ENCODE data around the gene GLYATL2. TPM values are rescaled to one million over a fixed set of nuclear protein-coding genes. Genes with fewer than 3 reads are reported as not detected.
A peak's percentile ranks its signal among the peaks of the same experiment; 100 is the strongest.

The GLYATL2 gene
- total RNA-seq, 1 experiment from 2014 or later = not detected

- H3K9me3 ChIP-seq (ENCODE audit: insufficient read depth, low read depth) = no peaks in the 10 kb centered on the region
- no peak for TF ChIP-seq EZH2 (IDR thresholded peaks at IDR 0.05; ENCODE audit: low read depth)
- TF ChIP-seq CTCF (conservative IDR thresholded peaks at IDR 0.05) = no peak
- H4K20me1 ChIP-seq (ENCODE audit: insufficient read depth) = no peaks in the 10 kb centered on the region
- no peaks in the 10 kb centered on the region for H3K4me1 ChIP-seq (replicated peaks; ENCODE audit: insufficient read depth)
- H2AFZ ChIP-seq = no peak overlapping the region
- no peaks in the 10 kb centered on the region; the same call in 1 of the 2 replicates for H3K9me2 ChIP-seq (ENCODE audit: insufficient read depth)
- no peaks in the 10 kb centered on the region for H3K36me3 ChIP-seq (ENCODE audit: low read depth)
- no peak overlapping the region for H3K4me3 ChIP-seq
- no TSS peak for BruUV-seq (replicated peaks)
- intact Hi-C loops (cut with micrococcal nuclease; ENCODE audit: unreplicated experiment) = no loop called here
- no peaks in the 10 kb centered on the region for H3K79me2 ChIP-seq (ENCODE audit: low read depth)
- H3K4me2 ChIP-seq = no peak overlapping the region
- no peak for DNase-seq
- H3K27me3 ChIP-seq (ENCODE audit: insufficient read depth, low read depth) = no peaks in the 10 kb centered on the region
- ChIA-PET POLR2A (ENCODE audit: unreplicated experiment) (no interaction called here), CTCF (no interaction called here)
- no peaks in the 10 kb centered on the region for H3F3A ChIP-seq (ENCODE audit: insufficient read depth, low read depth)
- no peak overlapping the region for H3K27ac ChIP-seq
Observed at GRCh38 chr11:58832056-58832645, 12.4 kb downstream of the GLYATL2 start.

GRCh38 chr11:58830673-58831301, 13.7 kb downstream of the GLYATL2 start:
- DNase-seq = no peak
- no peaks in the 10 kb centered on the region for H3K4me1 ChIP-seq (replicated peaks; ENCODE audit: insufficient read depth)
- intact Hi-C loops (cut with micrococcal nuclease; ENCODE audit: unreplicated experiment) = no loop called here
- no peaks in the 10 kb centered on the region for H3F3A ChIP-seq (ENCODE audit: insufficient read depth, low read depth)
- H4K20me1 ChIP-seq (ENCODE audit: insufficient read depth) = no peaks in the 10 kb centered on the region
- H3K79me2 ChIP-seq (ENCODE audit: low read depth) = no peaks in the 10 kb centered on the region
- ChIA-PET POLR2A (ENCODE audit: unreplicated experiment) (no interaction called here), CTCF (no interaction called here)
- H3K27me3 ChIP-seq (ENCODE audit: insufficient read depth, low read depth) = no peaks in the 10 kb centered on the region
- H2AFZ ChIP-seq = no peak overlapping the region
- H3K9me3 ChIP-seq (ENCODE audit: insufficient read depth, low read depth) = no peaks in the 10 kb centered on the region
- no peak overlapping the region for H3K4me3 ChIP-seq
- BruUV-seq (replicated peaks) = no TSS peak
- H3K9me2 ChIP-seq (ENCODE audit: insufficient read depth) = no peaks in the 10 kb centered on the region; the same call in 1 of the 2 replicates
- no peak overlapping the region for H3K27ac ChIP-seq
- no peak overlapping the region for H3K4me2 ChIP-seq
- no peaks in the 10 kb centered on the region for H3K36me3 ChIP-seq (ENCODE audit: low read depth)
- TF ChIP-seq CTCF (conservative IDR thresholded peaks at IDR 0.05) (no peak), EZH2 (IDR thresholded peaks at IDR 0.05; ENCODE audit: low read depth) (no peak)

GRCh38 chr11:58829786-58830185, 14.7 kb downstream of the GLYATL2 start:
- Histone ChIP-seq H3K9me3 (ENCODE audit: insufficient read depth, low read depth) (no peaks in the 10 kb centered on the region), H3K27ac (no peak overlapping the region), H3K4me1 (replicated peaks; ENCODE audit: insufficient read depth) (no peaks in the 10 kb centered on the region), H4K20me1 (ENCODE audit: insufficient read depth) (no peaks in the 10 kb centered on the region), H3K27me3 (ENCODE audit: insufficient read depth, low read depth) (no peaks in the 10 kb centered on the region), H3K9me2 (ENCODE audit: insufficient read depth) (no peaks in the 10 kb centered on the region; the same call in 1 of the 2 replicates), H2AFZ (no peak overlapping the region), H3K79me2 (ENCODE audit: low read depth) (no peaks in the 10 kb centered on the region), H3K36me3 (ENCODE audit: low read depth) (no peaks in the 10 kb centered on the region), H3K4me3 (no peak overlapping the region), H3F3A (ENCODE audit: insufficient read depth, low read depth) (no peaks in the 10 kb centered on the region), H3K4me2 (no peak overlapping the region)
- no TSS peak for BruUV-seq (replicated peaks)
- CTCF ChIA-PET = no interaction called here
- no peak for TF ChIP-seq CTCF (conservative IDR thresholded peaks at IDR 0.05)
- no peak for TF ChIP-seq EZH2 (IDR thresholded peaks at IDR 0.05; ENCODE audit: low read depth)
- POLR2A ChIA-PET (ENCODE audit: unreplicated experiment) = no interaction called here
- intact Hi-C loops (cut with micrococcal nuclease; ENCODE audit: unreplicated experiment) = no loop called here
- peak in 1 of 2 experiments; percentile 56 for DNase-seq
